ENCODE data around the gene PTPRN2. TPM values are rescaled to one million over a fixed set of nuclear protein-coding genes. Genes with fewer than 3 reads are reported as not detected.

Gene PTPRN2
- total and polyA plus RNA-seq, 2 donors (not counting 3 experiments of a cell fraction or from before 2014, with no cell fraction given): 0.62 to 0.88 TPM

DNA sequence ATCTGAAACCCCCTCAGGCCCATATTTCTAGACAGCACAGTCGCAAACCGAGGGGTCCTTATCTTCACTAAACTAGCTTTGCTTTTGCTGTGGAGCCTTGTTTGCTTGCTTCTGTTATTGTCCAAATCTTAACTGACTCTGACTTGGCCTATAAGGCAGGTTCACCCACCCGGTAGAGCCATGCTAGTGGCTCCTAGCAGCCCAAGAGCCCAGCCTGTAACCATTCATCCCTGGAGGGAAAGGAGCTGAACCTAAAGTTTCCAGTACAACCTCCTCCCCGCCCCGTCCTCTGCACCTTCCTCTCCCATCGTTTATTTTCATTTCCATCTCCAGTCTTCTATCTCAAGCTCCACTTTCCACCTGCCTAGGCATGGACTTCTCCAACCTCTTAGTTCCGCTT, 345.7 kb downstream of the PTPRN2 start:
- H3K36me3 ChIP-seq (ENCODE audit: control insufficient read depth in 2 of 2, extremely low read depth in 1 of 2, insufficient read depth in 2 of 2, low read length in 2 of 2): no peaks in the 10 kb centered on the region
- no peaks in the 10 kb centered on the region for H3K79me2 ChIP-seq (ENCODE audit: control insufficient read depth, insufficient read depth, low read length)
- no peaks in the 10 kb centered on the region for H3K27me3 ChIP-seq (ENCODE audit: control insufficient read depth in 2 of 2, insufficient read depth in 2 of 2, low read length in 2 of 2)
- H3K9ac ChIP-seq (replicated peaks; ENCODE audit: extremely low read depth, insufficient read depth, low read length): no peak overlapping the region
- FAIRE-seq (no peak), DNase-seq (ENCODE audit: low read depth, low spot score) (no peak)
- no peak overlapping the region for H3K27ac ChIP-seq (ENCODE audit: insufficient read depth, low read depth, low read length)
- TF ChIP-seq POLR2AphosphoS5 (IDR thresholded peaks at IDR 0.05; ENCODE audit: insufficient read depth, low read depth, low read length): no peak
- TF ChIP-seq MYC (IDR thresholded peaks at IDR 0.05; ENCODE audit: low read depth, low read length): no peak
- no peak for TF ChIP-seq JUN (IDR thresholded peaks at IDR 0.05; ENCODE audit: borderline replicate concordance, insufficient read depth, insufficient read length, low read depth)
- TF ChIP-seq FOS (IDR thresholded peaks at IDR 0.05; ENCODE audit: borderline replicate concordance, insufficient read depth, low read length): no peak
- no peak for TF ChIP-seq POLR2A (IDR thresholded peaks at IDR 0.05; ENCODE audit: low read depth, low read length)
- TF ChIP-seq, protein P1, sequence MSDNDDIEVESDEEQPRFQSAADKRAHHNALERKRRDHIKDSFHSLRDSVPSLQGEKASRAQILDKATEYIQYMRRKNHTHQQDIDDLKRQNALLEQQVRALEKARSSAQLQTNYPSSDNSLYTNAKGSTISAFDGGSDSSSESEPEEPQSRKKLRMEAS (IDR thresholded peaks at IDR 0.05; ENCODE audit: insufficient read depth, insufficient read length): no peak
- TF ChIP-seq EZH2 (IDR thresholded peaks at IDR 0.05; ENCODE audit: borderline replicate concordance, low read depth, low read length, severe bottlenecking): no peak
- TF ChIP-seq GATA2 (IDR thresholded peaks at IDR 0.05; ENCODE audit: insufficient read depth, insufficient read length, low read depth, low read length): no peak
- TF ChIP-seq, protein P2, sequence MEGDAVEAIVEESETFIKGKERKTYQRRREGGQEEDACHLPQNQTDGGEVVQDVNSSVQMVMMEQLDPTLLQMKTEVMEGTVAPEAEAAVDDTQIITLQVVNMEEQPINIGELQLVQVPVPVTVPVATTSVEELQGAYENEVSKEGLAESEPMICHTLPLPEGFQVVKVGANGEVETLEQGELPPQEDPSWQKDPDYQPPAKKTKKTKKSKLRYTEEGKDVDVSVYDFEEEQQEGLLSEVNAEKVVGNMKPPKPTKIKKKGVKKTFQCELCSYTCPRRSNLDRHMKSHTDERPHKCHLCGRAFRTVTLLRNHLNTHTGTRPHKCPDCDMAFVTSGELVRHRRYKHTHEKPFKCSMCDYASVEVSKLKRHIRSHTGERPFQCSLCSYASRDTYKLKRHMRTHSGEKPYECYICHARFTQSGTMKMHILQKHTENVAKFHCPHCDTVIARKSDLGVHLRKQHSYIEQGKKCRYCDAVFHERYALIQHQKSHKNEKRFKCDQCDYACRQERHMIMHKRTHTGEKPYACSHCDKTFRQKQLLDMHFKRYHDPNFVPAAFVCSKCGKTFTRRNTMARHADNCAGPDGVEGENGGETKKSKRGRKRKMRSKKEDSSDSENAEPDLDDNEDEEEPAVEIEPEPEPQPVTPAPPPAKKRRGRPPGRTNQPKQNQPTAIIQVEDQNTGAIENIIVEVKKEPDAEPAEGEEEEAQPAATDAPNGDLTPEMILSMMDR (IDR thresholded peaks at IDR 0.05; ENCODE audit: extremely low read depth in 1 of 2, insufficient read depth in 1 of 2, low read depth in 1 of 2, low read length in 2 of 2): no peak
- H3K9me3 ChIP-seq (replicated peaks; ENCODE audit: control insufficient read depth, insufficient read depth, low read length): peaks cover 2% of the 10 kb centered on the region
- intact Hi-C loops (cut with micrococcal nuclease) (no loop called here), dilution Hi-C loops (cut with MboI; ENCODE audit: extremely low pct_ligation_motif_present, low sequenced_read_pairs) (no loop called here)
- H3K4me1 ChIP-seq (ENCODE audit: control insufficient read depth, extremely low read depth, insufficient read depth, low read length): no peaks in the 10 kb centered on the region
- no TSS peak for BruUV-seq (replicated peaks)
- no peak overlapping the region for H3K4me2 ChIP-seq (ENCODE audit: insufficient read depth, low read length)
- POLR2A ChIA-PET: no interaction called here
- no peak overlapping the region for H2AFZ ChIP-seq (ENCODE audit: low read depth, low read length)
- no peak overlapping the region for H3K4me3 ChIP-seq (replicated peaks in 1 of 3; ENCODE audit: insufficient read depth in 1 of 3, low read depth in 1 of 3, low read length in 3 of 3)
- CTCF ChIA-PET: no interaction called here
- H4K20me1 ChIP-seq (replicated peaks; ENCODE audit: control insufficient read depth, extremely low read depth, insufficient read depth, low read length): no peaks in the 10 kb centered on the region
- H3K9me1 ChIP-seq (replicated peaks; ENCODE audit: control insufficient read depth, extremely low read depth, insufficient read depth, low read length): no peaks in the 10 kb centered on the region

Data from endothelial cell of umbilical vein (primary cell).